SK-N-SH treated with all-trans-retinoic acid at 6 μM for 48 hours (cell line): ENCODE data around the gene SURF6.

ENCODE experiments used
- ATAC-seq: fragments of 200-7000 bp; cut with Tn5 transposase; 3 replicates; pipeline ENCODE4 v1.9.1; 2020; ENCODE audit warnings: mild to moderate bottlenecking, moderate library complexity
- ARNTL ChIP-seq: fragments of 450-650 bp; formaldehyde crosslinking; IDR thresholded peaks from 2 replicates; pipeline ENCODE4 v1.5.0; 2020; ENCODE audit warnings: low read depth, mild to moderate bottlenecking, moderate library complexity, borderline replicate concordance
- BACH2 ChIP-seq: fragments of 250-450 bp; sonication (Bioruptor Pico); IDR thresholded peaks from 2 replicates; pipeline ENCODE4 v1.9.0; 2021; ENCODE audit warnings: mild to moderate bottlenecking, borderline replicate concordance
- ESRRG ChIP-seq: fragments of 250-450 bp; sonication (Bioruptor Pico); IDR thresholded peaks from 2 replicates; pipeline ENCODE4 v1.6.1; 2021; ENCODE audit warnings: mild to moderate bottlenecking
- ISL1 ChIP-seq: fragments of 250-450 bp; sonication (Bioruptor Pico); IDR thresholded peaks from 2 replicates; pipeline ENCODE4 v2.1.2; 2022; ENCODE audit warnings: mild to moderate bottlenecking, moderate library complexity
- OSR1 ChIP-seq: fragments of 250-450 bp; sonication (Bioruptor Pico); IDR thresholded peaks from 2 replicates; pipeline ENCODE4 v1.8.0; 2022; ENCODE audit warnings: moderate library complexity, mild to moderate bottlenecking, inconsistent platforms
- RARB ChIP-seq: fragments of 250-450 bp; sonication (Bioruptor Pico); IDR thresholded peaks from 2 replicates; pipeline ENCODE4 v1.8.0; 2021; ENCODE audit warnings: mild to moderate bottlenecking, moderate library complexity
- SNAI2 ChIP-seq: fragments of 250-450 bp; sonication (Bioruptor Pico); IDR thresholded peaks from 2 replicates; pipeline ENCODE4 v1.5.0; 2020; ENCODE audit warnings: mild to moderate bottlenecking, moderate library complexity
- TOX ChIP-seq: fragments of 250-450 bp; sonication (Bioruptor Pico); IDR thresholded peaks from 2 replicates; pipeline ENCODE4 v1.8.0; 2021; ENCODE audit warnings: mild to moderate bottlenecking, moderate library complexity, borderline replicate concordance
- ZC3H10 ChIP-seq: fragments of 250-450 bp; sonication (Bioruptor Pico); IDR thresholded peaks from 2 replicates; pipeline ENCODE4 v1.5.1; 2021; ENCODE audit warnings: mild to moderate bottlenecking, moderate library complexity
- ZFP3 ChIP-seq: fragments of 250-450 bp; sonication (Bioruptor Pico); IDR thresholded peaks from 2 replicates; pipeline ENCODE4 v1.5.0; 2020; ENCODE audit warnings: mild to moderate bottlenecking, moderate library complexity
- ZFP30 ChIP-seq: fragments of 450-650 bp; formaldehyde crosslinking; IDR thresholded peaks from 2 replicates; pipeline ENCODE4 v1.5.0; 2022; ENCODE audit warnings: mild to moderate bottlenecking, moderate library complexity
- ZNF565 ChIP-seq: fragments of 450-650 bp; formaldehyde crosslinking; conservative IDR thresholded peaks from 2 replicates; pipeline ENCODE4 v1.5.0; 2020; ENCODE audit warnings: low read depth, mild to moderate bottlenecking, moderate library complexity
- ZNF70 ChIP-seq: fragments of 450-650 bp; formaldehyde crosslinking; IDR thresholded peaks from 2 replicates; pipeline ENCODE4 v1.5.0; 2020; ENCODE audit warnings: mild to moderate bottlenecking, moderate library complexity
- ZNF8 ChIP-seq: fragments of 450-650 bp; formaldehyde crosslinking; IDR thresholded peaks from 2 replicates; pipeline ENCODE4 v1.5.0; 2020; ENCODE audit warnings: mild to moderate bottlenecking, moderate library complexity
- TF ChIP-seq, protein P1 (sequence below): fragments of 250-450 bp; sonication (Bioruptor Pico); IDR thresholded peaks from 2 replicates; pipeline ENCODE4 v1.5.1; 2020; ENCODE audit warnings: low read depth, mild to moderate bottlenecking, moderate library complexity
- TF ChIP-seq, protein P2 (sequence below): fragments of 250-450 bp; sonication (Bioruptor Pico); IDR thresholded peaks from 2 replicates; pipeline ENCODE4 v1.5.1; 2021; ENCODE audit warnings: mild to moderate bottlenecking, moderate library complexity
- TF ChIP-seq, protein P3 (sequence below): fragments of 250-450 bp; sonication (Bioruptor Pico); IDR thresholded peaks from 2 replicates; pipeline ENCODE4 v1.8.0; 2020; ENCODE audit warnings: mild to moderate bottlenecking, moderate library complexity, borderline replicate concordance
- TF ChIP-seq, protein P4 (sequence below): fragments of 250-450 bp; sonication (Bioruptor Pico); IDR thresholded peaks from 2 replicates; pipeline ENCODE4 v1.8.0; 2021; ENCODE audit warnings: low read depth, mild to moderate bottlenecking, moderate library complexity, borderline replicate concordance

SURF6 gene

DNA sequence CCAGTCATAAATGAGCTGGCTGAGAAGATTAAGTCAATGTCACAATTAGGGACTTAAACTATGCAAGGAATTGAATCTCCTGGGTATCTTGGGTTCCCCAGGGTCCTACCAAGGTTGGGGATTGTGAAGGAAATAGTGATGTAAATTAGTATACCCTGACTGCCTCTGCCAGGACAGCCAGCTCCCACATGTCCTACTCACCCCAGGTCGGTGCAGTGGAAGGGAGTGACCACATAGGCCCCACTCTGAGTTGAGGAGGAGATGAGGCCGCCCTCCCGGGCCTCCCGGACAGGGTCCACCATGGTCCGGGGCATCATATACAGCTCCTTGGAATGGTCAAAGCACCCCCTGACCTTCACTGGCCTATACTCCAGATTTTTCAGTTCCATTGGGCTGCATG, 17.6 kb upstream of the SURF6 start:
- TF ChIP-seq, protein P1, sequence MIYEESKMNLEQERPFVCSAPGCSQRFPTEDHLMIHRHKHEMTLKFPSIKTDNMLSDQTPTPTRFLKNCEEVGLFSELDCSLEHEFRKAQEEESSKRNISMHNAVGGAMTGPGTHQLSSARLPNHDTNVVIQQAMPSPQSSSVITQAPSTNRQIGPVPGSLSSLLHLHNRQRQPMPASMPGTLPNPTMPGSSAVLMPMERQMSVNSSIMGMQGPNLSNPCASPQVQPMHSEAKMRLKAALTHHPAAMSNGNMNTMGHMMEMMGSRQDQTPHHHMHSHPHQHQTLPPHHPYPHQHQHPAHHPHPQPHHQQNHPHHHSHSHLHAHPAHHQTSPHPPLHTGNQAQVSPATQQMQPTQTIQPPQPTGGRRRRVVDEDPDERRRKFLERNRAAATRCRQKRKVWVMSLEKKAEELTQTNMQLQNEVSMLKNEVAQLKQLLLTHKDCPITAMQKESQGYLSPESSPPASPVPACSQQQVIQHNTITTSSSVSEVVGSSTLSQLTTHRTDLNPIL: no peak
- no peak for TF ChIP-seq ZNF70
- TF ChIP-seq ARNTL (CRISPR knock-in tag): no peak
- TF ChIP-seq ESRRG (CRISPR knock-in tag): no peak
- no peak for TF ChIP-seq OSR1 (CRISPR knock-in tag)
- TF ChIP-seq, protein P2, sequence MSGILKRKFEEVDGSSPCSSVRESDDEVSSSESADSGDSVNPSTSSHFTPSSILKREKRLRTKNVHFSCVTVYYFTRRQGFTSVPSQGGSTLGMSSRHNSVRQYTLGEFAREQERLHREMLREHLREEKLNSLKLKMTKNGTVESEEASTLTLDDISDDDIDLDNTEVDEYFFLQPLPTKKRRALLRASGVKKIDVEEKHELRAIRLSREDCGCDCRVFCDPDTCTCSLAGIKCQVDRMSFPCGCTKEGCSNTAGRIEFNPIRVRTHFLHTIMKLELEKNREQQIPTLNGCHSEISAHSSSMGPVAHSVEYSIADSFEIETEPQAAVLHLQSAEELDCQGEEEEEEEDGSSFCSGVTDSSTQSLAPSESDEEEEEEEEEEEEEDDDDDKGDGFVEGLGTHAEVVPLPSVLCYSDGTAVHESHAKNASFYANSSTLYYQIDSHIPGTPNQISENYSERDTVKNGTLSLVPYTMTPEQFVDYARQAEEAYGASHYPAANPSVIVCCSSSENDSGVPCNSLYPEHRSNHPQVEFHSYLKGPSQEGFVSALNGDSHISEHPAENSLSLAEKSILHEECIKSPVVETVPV (CRISPR knock-in tag): no peak
- TF ChIP-seq SNAI2 (CRISPR knock-in tag): no peak
- no peak for TF ChIP-seq ZNF565
- TF ChIP-seq TOX (CRISPR knock-in tag): no peak
- TF ChIP-seq ISL1: no peak
- TF ChIP-seq, protein P3, sequence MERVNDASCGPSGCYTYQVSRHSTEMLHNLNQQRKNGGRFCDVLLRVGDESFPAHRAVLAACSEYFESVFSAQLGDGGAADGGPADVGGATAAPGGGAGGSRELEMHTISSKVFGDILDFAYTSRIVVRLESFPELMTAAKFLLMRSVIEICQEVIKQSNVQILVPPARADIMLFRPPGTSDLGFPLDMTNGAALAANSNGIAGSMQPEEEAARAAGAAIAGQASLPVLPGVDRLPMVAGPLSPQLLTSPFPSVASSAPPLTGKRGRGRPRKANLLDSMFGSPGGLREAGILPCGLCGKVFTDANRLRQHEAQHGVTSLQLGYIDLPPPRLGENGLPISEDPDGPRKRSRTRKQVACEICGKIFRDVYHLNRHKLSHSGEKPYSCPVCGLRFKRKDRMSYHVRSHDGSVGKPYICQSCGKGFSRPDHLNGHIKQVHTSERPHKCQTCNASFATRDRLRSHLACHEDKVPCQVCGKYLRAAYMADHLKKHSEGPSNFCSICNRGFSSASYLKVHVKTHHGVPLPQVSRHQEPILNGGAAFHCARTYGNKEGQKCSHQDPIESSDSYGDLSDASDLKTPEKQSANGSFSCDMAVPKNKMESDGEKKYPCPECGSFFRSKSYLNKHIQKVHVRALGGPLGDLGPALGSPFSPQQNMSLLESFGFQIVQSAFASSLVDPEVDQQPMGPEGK: no peak
- TF ChIP-seq ZFP3 (CRISPR knock-in tag): no peak
- TF ChIP-seq RARB: no peak
- no peak for TF ChIP-seq ZNF8
- TF ChIP-seq, all 23 proteins: peak for 0
- ATAC-seq: no peak

DNA sequence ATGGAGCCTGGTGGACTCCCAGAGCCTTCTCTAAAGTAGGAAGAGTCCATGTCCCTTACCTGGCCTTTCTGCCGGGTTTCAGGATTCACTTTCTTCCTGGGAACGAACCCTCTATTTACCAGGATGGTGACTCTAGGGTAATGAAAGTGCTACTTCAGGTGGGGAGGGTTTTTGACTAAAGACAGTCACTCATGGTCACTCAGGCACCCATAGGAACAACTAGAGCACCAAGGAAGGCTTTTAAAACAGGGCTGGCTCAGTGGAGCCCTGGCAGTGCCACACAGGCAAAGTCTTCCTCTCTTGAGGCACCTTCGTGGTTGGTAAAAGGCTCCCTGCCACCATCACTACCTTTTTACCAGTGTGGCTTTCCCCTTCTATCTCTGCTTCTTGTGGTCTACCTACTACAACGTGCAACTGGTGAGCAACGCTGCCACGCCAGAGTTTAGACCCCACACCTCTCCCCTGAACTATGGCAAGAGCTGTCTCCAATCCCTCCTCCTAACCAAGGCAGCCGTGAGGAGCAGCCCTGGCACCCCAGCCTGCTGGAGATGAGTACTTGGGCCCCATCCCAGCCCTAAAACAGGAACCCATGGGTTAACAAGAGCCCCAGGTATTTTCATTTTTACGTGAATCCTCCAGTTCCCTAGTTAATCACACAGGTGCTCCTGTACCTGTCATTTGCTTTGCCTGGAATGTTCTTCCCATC, 16.8 kb upstream of the SURF6 start:
- no peak for TF ChIP-seq ZFP30
- TF ChIP-seq ZFP3 (CRISPR knock-in tag): no peak
- TF ChIP-seq SNAI2 (CRISPR knock-in tag): no peak
- no peak for TF ChIP-seq ARNTL (CRISPR knock-in tag)
- no peak for TF ChIP-seq ZC3H10
- TF ChIP-seq ZNF70: no peak
- TF ChIP-seq, protein P2 (CRISPR knock-in tag): no peak; the same call in 1 of the 2 replicates
- no peak for TF ChIP-seq ESRRG (CRISPR knock-in tag)
- TF ChIP-seq, protein P4, sequence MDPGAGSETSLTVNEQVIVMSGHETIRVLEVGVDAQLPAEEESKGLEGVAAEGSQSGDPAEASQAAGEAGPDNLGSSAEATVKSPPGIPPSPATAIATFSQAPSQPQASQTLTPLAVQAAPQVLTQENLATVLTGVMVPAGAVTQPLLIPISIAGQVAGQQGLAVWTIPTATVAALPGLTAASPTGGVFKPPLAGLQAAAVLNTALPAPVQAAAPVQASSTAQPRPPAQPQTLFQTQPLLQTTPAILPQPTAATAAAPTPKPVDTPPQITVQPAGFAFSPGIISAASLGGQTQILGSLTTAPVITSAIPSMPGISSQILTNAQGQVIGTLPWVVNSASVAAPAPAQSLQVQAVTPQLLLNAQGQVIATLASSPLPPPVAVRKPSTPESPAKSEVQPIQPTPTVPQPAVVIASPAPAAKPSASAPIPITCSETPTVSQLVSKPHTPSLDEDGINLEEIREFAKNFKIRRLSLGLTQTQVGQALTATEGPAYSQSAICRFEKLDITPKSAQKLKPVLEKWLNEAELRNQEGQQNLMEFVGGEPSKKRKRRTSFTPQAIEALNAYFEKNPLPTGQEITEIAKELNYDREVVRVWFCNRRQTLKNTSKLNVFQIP (CRISPR knock-in tag): no peak
- ATAC-seq: no peak

DNA sequence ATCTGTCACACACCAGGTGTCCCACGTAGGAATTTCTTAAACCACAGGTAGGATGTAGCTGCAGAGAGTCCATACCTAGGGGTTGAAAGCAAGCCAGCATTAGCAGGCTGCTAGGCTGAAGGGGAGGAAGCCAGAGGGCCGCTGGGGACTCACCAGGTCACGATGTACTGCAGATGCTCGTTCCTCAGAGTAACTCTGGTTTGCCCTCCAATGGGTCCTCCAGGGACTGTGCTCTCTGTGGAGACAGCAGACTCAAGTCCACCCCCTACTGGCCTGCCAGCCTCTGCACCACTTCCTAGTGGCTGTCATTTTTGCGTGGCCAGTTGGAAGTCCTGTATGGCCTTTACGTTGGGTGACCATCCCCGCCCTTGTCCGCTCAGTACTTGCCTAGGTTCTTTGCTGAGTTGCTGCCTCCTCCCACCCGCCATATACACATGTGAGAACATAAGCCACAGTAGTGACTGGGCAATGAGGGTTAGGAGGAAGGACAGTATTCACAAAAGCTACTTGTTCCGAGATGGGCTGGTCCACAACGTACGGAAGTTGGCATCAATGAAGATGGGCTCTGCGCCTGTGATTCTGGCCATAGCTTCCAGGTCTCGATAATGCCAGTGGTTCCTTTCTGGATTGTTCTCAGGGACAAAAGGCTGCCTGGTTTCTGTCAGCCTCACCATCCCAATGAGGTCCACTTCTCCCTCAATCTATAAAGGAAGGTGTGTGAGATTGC, 16.1 kb upstream of the SURF6 start:
- TF ChIP-seq, protein P2 (CRISPR knock-in tag): no peak
- 0 out of 2 replicates have a peak, but pooled peaks have one; percentile 29 for TF ChIP-seq ZFP3 (CRISPR knock-in tag)
- ATAC-seq: peak; percentile 31

DNA sequence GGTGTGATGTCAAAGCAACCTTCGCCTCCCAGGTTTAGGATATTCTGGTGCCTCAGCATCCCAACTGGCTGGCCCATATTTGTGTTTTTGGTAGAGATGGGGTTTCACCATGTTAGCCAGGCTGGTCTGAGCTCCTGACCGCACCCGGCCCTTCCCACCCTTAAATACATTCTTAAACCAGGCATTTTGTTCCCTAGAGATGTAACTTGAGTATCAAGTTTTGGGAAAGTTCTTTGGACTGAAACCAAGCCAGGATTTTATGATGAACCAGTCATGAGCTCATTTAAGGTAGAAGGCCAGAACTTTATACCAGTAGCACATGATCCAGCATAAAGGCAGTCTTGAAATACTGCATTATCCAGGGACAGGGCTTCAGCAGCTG, 15.5 kb upstream of the SURF6 start:
- no peak for ATAC-seq
- TF ChIP-seq, protein P4 (CRISPR knock-in tag): no peak
- no peak for TF ChIP-seq BACH2 (CRISPR knock-in tag)
- no peak for TF ChIP-seq ZNF70
- no peak for TF ChIP-seq ZNF8
- TF ChIP-seq ZNF565: no peak
- TF ChIP-seq OSR1 (CRISPR knock-in tag): no peak
- no peak for TF ChIP-seq ARNTL (CRISPR knock-in tag)
- TF ChIP-seq, protein P2 (CRISPR knock-in tag): no peak
- TF ChIP-seq ISL1: no peak
- TF ChIP-seq ZC3H10: no peak
